Common myeloid progenitor, CD34-positive (primary cell): Measurements from ENCODE around the gene CYP19A1. TPM values are rescaled to one million over a fixed set of nuclear protein-coding genes. Genes with fewer than 3 reads are reported as not detected.

Experiments
- CTCF ChIA-PET: fragments of 350-600 bp; sonication (Branson Sonifier 250); formaldehyde crosslinking; loops from one replicate; lab custom pipeline; 2021; ENCODE audit warnings: antibody characterized with exemption; lab: Charles Lee
- POLR2A ChIA-PET: fragments of 350-600 bp; sonication (Branson Sonifier 250); formaldehyde crosslinking; loops from one replicate; lab custom pipeline; 2021; ENCODE audit warnings: antibody characterized with exemption; lab: Charles Lee
- DNase-seq, 3 donors: peaks; one replicate each; pipeline versions ENCODE4 v3.0.0 to v3.0.0-alpha.2; 2013
- H3K27ac ChIP-seq, 2 experiments: 1 replicate in 1 of 2; 2 replicates in 1 of 2; pipeline ENCODE4 v1.7.0; 2013; ENCODE audit warnings: inconsistent platforms in 2 of 2, low read length in 2 of 2, mild to moderate bottlenecking in 2 of 2, low read depth in 1 of 2, moderate library complexity in 1 of 2; ENCODE audit not compliant: severe bottlenecking in 2 of 2, insufficient read depth in 1 of 2, poor library complexity in 1 of 2
- H3K27me3 ChIP-seq, 5 experiments: replicated peaks in 2 of 5; 1 replicate in 3 of 5; 2 replicates in 2 of 5; pipeline versions ENCODE4 v1.6.1 to v1.7.0; 2013; ENCODE audit warnings: low read length in 4 of 5, mild to moderate bottlenecking in 2 of 5, moderate library complexity in 2 of 5, inconsistent platforms in 1 of 5; ENCODE audit not compliant: insufficient read depth in 5 of 5, control insufficient read depth in 4 of 5
- H3K36me3 ChIP-seq, 4 experiments: 1 replicate in 2 of 4; 2 replicates in 2 of 4; pipeline versions ENCODE4 v1.6.1 to v1.7.0; 2013; ENCODE audit warnings: low read length in 3 of 4, control low read depth in 1 of 4, mild to moderate bottlenecking in 1 of 4; ENCODE audit not compliant: control insufficient read depth in 4 of 4, insufficient read depth in 4 of 4
- H3K4me1 ChIP-seq, 4 experiments: 1 replicate in 3 of 4; 2 replicates in 1 of 4; pipeline versions ENCODE4 v1.6.1 to v1.7.1; 2013; ENCODE audit warnings: low read length in 3 of 4, mild to moderate bottlenecking in 3 of 4, control low read depth in 1 of 4, inconsistent platforms in 1 of 4, moderate library complexity in 1 of 4; ENCODE audit not compliant: control insufficient read depth in 4 of 4, insufficient read depth in 4 of 4; ENCODE audit errors: control extremely low read depth in 1 of 4
- H3K4me3 ChIP-seq, 7 experiments: 1 replicate in 4 of 7; 2 replicates in 3 of 7; pipeline versions ENCODE4 v1.5.1 to v1.7.0; 2013; ENCODE audit warnings: mild to moderate bottlenecking in 7 of 7, low read length in 6 of 7, moderate library complexity in 6 of 7, inconsistent platforms in 2 of 7, low read depth in 2 of 7, control low read depth in 1 of 7; ENCODE audit not compliant: insufficient read depth in 4 of 7, control insufficient read depth in 1 of 7; ENCODE audit errors: extremely low read depth in 1 of 7
- H3K9me3 ChIP-seq, 5 experiments: 1 replicate in 4 of 5; 2 replicates in 1 of 5; pipeline versions ENCODE4 v1.6.1 to v1.7.1; 2013; ENCODE audit warnings: low read length in 4 of 5, mild to moderate bottlenecking in 2 of 5, inconsistent platforms in 1 of 5, low read depth in 1 of 5, moderate library complexity in 1 of 5; ENCODE audit not compliant: control insufficient read depth in 4 of 5, insufficient read depth in 2 of 5; ENCODE audit errors: control extremely low read depth in 1 of 5
- WGBS: methylation state at CpG from one replicate; pipeline ENCODE4 v1.1.5; 2013; ENCODE audit not compliant: insufficient coverage; 5-methylcytosine and 5-hydroxymethylcytosine counted together
- polyA plus RNA-seq: library from polyadenylated mRNA; unstranded; fragments of 120-200 nt; gene quantifications from one replicate; pipeline ENCODE4 v1.2.1, GENCODE V29; 2013

The CYP19A1 gene
- not detected for polyA plus RNA-seq

DNA sequence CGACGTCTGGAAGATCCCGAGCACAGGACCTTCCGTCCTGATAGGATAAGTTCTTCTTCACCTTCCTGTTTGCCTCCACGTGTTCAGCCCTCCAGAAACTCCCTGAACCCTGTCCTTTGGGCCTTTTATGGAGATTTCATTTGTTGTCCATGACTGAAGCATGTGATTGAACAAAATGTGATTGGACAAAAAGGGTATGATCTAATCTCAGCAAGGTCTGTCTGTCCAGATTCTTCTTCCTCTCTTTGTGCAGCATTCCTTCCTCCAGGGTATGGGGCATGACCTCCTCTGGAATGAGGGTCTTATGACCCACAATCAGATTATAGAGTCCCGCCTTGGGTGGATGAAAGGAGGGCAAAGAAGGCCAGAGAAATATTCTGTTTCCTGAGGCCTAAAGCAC, at the start of gene CYP19A1:
Gene CYP19A1, minus strand, starts transcription at position 101 of the 400 bp plus-strand sequence. CDS start 95,684 bp downstream, outside the sequence.
- WGBS, result no CpG with 5 or more reads among the region's 6 CpGs
- ChIA-PET CTCF (no interaction called here), POLR2A (no interaction called here)
- no peak for DNase-seq
- Histone ChIP-seq H3K36me3 (no peaks in the 10 kb centered on the region), H3K4me3 (no peak within 1 kb of the TSS), H3K4me1 (peaks cover 0 to 12% (median 8%) of the 10 kb centered on the region in 4 experiments), H3K27me3 (peaks cover 0 to 36% (median 18%) of the 10 kb centered on the region in 5 experiments), H3K27ac (no peak within 1 kb of the TSS), H3K9me3 (no peaks in the 10 kb centered on the region)

DNA sequence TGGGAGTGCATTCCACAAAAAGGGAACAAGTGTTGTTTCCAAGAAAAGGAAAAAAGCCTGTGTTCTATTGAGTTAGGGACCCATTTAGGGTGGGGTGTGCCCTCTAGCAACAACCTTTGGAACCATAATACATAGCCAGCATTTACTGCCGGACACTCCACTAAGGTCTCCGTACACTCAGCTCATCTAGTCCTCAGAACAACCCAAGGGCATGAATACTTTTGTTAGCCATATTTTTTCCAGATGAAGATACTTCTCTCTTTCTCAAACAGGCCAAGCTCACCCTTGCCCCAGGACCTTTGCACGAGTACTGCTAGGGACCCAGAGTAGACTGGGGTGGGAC, 49.3 kb upstream of the CYP19A1 start:
- CTCF ChIA-PET, result interaction anchor here (0.8 kb wide), 1 partner anchor 224 kb away, joined by 5 read pairs; no protein-coding TSS in a partner anchor
- Histone ChIP-seq H3K4me1 (no peaks in the 10 kb centered on the region), H3K36me3 (no peaks in the 10 kb centered on the region), H3K27ac (no peak overlapping the region), H3K27me3 (peaks cover 0 to 7% (median 0%) of the 10 kb centered on the region in 5 experiments), H3K9me3 (no peaks in the 10 kb centered on the region), H3K4me3 (no peak overlapping the region)
- POLR2A ChIA-PET, result no interaction called here
- 89% methylated on average over 3 of the region's 3 CpGs for WGBS
- no peak for DNase-seq

DNA sequence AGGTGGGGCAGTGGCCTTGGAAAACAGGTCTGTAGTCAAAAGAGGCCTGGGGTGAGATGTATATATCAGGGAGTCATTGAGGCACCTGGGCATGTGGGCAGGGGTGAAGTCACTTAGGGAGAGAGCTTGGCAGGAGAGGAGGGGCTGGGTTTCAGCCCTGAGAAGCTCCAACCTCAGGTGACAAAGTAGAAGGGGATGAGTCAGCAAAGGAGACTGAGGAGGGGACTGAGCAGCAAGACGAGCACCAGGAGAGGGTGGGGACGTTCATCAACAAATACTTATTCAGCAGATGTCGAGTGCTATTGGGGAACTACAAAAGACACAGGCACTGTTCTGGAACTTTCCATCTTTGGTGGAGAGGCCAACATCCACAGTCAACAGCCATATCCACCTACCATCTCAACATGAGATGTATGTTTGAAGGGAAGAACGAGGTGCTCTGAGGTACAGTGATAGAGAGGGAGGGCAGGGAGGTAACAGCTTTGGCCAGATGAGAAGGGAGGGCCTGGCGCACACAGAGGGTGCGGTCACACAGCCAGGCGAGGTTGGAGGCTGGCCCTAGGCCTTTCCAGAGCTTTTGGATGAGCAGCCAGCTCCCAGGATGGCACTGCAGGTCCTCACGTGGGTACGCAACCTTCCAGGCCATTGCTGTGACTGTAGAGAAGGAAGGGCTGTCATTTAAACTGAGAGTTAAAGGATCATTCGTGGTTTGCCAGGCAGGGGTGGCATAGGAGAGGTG, 48.7 kb upstream of the CYP19A1 start:
- Histone ChIP-seq H3K4me1 (no peaks in the 10 kb centered on the region), H3K27me3 (peaks cover 0 to 7% (median 0%) of the 10 kb centered on the region in 5 experiments), H3K4me3 (no peak overlapping the region), H3K9me3 (no peaks in the 10 kb centered on the region), H3K27ac (no peak overlapping the region), H3K36me3 (no peaks in the 10 kb centered on the region)
- CTCF ChIA-PET, result interaction anchor here (0.8 to 1.0 kb wide), 2 partner anchors 106 to 224 kb away, joined by 3 to 5 read pairs; no protein-coding TSS in a partner anchor
- 85% methylated on average over 8 of the region's 10 CpGs for WGBS
- POLR2A ChIA-PET, result no interaction called here
- no peak for DNase-seq

DNA sequence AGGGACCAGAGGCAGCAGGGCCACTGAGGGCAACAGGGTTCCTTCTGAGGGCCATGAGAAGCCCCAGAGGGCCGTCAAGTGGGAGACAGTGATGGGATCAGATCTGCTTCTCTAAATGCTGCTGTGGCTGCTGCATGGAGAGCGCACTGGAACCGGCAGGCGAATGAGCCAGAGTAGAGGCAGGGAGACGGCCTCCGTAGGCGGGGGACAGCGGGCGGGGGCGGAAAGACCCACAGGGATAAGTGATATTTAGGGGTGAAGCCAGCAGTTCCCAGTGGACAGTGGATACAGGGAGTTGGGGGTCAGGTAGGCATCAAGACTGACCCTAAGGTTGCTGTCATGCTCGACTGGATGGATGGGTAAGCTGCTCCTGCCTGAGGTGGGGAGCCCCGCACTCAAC, 48.1 kb upstream of the CYP19A1 start:
- H3K4me1 ChIP-seq, result no peaks in the 10 kb centered on the region
- POLR2A ChIA-PET, result no interaction called here
- H3K4me3 ChIP-seq, result no peak overlapping the region
- WGBS, result 99% methylated on average over 8 of the region's 12 CpGs
- H3K27ac ChIP-seq, result no peak overlapping the region
- DNase-seq, result no peak
- H3K27me3 ChIP-seq, result peaks cover 0 to 7% (median 0%) of the 10 kb centered on the region in 5 experiments
- no peaks in the 10 kb centered on the region for H3K9me3 ChIP-seq
- H3K36me3 ChIP-seq, result no peaks in the 10 kb centered on the region
- CTCF ChIA-PET, result interaction anchor here (1.0 kb wide), 1 partner anchor 106 kb away, joined by 3 read pairs; no protein-coding TSS in a partner anchor

DNA sequence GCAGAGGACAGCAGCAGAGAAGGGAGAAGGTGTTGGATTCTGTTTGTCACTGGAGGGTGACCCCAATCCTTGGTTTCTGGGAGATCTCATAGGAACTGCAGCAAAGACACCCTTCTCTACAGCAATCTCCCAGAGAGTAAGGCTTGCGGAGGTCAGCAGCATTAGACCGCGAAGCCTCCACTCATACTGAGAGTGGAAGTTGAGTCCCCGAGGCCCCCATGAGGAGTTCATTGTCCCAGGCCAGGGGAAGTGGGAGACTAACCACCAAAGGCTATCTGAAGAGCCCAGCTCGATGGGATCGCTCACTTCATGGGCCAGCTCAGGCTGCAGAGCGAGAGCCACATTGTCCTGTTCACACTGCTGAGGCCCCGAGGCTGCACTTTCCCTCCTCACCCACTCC, 47.6 kb upstream of the CYP19A1 start:
- no peak overlapping the region for H3K27ac ChIP-seq
- H3K4me1 ChIP-seq, result no peaks in the 10 kb centered on the region
- 88% methylated on average over 8 of the region's 8 CpGs for WGBS
- H3K36me3 ChIP-seq, result no peaks in the 10 kb centered on the region
- ChIA-PET POLR2A (no interaction called here), CTCF (no interaction called here)
- H3K27me3 ChIP-seq, result peaks cover 0 to 7% (median 0%) of the 10 kb centered on the region in 5 experiments
- no peak for DNase-seq
- no peaks in the 10 kb centered on the region for H3K9me3 ChIP-seq
- H3K4me3 ChIP-seq, result no peak overlapping the region

DNA sequence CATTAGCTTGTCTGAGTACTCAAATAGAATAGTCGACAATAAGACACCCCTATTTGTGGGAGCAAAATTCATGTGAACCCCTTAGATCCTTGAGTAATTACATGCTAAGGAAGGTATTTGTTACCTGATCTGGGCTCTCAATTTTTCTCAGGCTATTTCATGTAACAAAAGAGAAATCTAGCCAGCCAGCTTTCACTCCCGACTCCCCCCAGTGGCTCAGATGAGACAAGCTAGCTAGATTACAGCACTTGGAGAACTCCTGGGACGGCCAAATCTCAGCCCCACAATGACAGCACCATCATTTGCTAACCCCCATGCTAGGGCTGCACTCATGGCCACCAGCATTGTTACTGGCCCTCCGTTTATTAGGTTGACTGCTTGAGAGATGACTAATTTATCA, 44.4 kb upstream of the CYP19A1 start:
- no peak overlapping the region for H3K27ac ChIP-seq
- 11% methylated on average over 3 of the region's 4 CpGs for WGBS
- H3K4me3 ChIP-seq, result no peak overlapping the region
- H3K27me3 ChIP-seq, result peaks cover 0 to 7% (median 0%) of the 10 kb centered on the region in 5 experiments
- no peaks in the 10 kb centered on the region for H3K36me3 ChIP-seq
- no peaks in the 10 kb centered on the region for H3K9me3 ChIP-seq
- POLR2A ChIA-PET, result no interaction called here
- H3K4me1 ChIP-seq, result no peaks in the 10 kb centered on the region
- peak; percentile 22 to 41 (median 41) for DNase-seq
- CTCF ChIA-PET, result interaction anchor here (0.8 to 2.0 kb wide), 3 partner anchors 17 to 220 kb away, joined by 3 to 13 read pairs (median 5); no protein-coding TSS in a partner anchor
